ENCODE measurements around the gene ANKS1A.
"Not testable (repeated sequence)": the region's sequence is repeated elsewhere in the genome, so short reads cannot be mapped to it uniquely, and the experiment has no call there.

ANKS1A gene

GRCh38 chr6:35128496-35128895, 239.4 kb downstream of the ANKS1A start:
- no peak for DNase-seq

- DNase-seq: no peak
Measured at GRCh38 chr6:35136185-35136584, 247.1 kb downstream of the ANKS1A start.

GRCh38 chr6:35138191-35138590, 249.1 kb downstream of the ANKS1A start:
- DNase-seq: not testable (repeated sequence)

- DNase-seq: no peak
Measured at GRCh38 chr6:35139470-35139869, 250.4 kb downstream of the ANKS1A start.

- DNase-seq: peak; percentile 52 to 61
Measured at GRCh38 chr6:35139924-35140638, 251.0 kb downstream of the ANKS1A start.

- no peak for DNase-seq
Measured at GRCh38 chr6:35140639-35141006, 251.6 kb downstream of the ANKS1A start.
